Smooth muscle cell (in vitro differentiated cells): ENCODE measurements around the gene PTPN6. TPM values are rescaled to one million over a fixed set of nuclear protein-coding genes. Genes with fewer than 3 reads are reported as not detected.

ENCODE experiments used
- DNase-seq: peaks from one replicate; lab custom pipeline; 2025; ENCODE audit not compliant: unreplicated experiment; lab: John Stamatoyannopoulos, UW
- H2AFZ ChIP-seq: fragments of 200-600 bp; sonication (generic); 2 replicates; pipeline ENCODE4 v1.6.0; 2016; ENCODE audit warnings: antibody characterized with exemption, low read depth, mild to moderate bottlenecking
- H3F3A ChIP-seq: fragments of 200-600 bp; sonication (generic); 2 replicates; pipeline ENCODE4 v1.6.0; 2017; ENCODE audit warnings: antibody characterized with exemption, low read depth
- H3K27ac ChIP-seq: fragments of 200-600 bp; sonication (generic); 2 replicates; pipeline ENCODE4 v1.5.1; 2016; ENCODE audit warnings: low read depth, mild to moderate bottlenecking
- H3K27me3 ChIP-seq: fragments of 200-600 bp; sonication (generic); 2 replicates; pipeline ENCODE4 v1.6.1; 2016; ENCODE audit warnings: low read depth, mild to moderate bottlenecking
- H3K36me3 ChIP-seq: fragments of 200-600 bp; sonication (generic); 2 replicates; pipeline ENCODE4 v1.5.1; 2016; ENCODE audit warnings: low read depth
- H3K4me1 ChIP-seq: fragments of 200-600 bp; sonication (generic); 2 replicates; pipeline ENCODE4 v1.5.1; 2016; ENCODE audit warnings: low read depth
- H3K4me2 ChIP-seq: fragments of 200-600 bp; sonication (generic); 2 replicates; pipeline ENCODE4 v1.6.0; 2016; ENCODE audit warnings: mild to moderate bottlenecking
- H3K4me3 ChIP-seq: fragments of 200-600 bp; sonication (generic); 2 replicates; pipeline ENCODE4 v1.5.1; 2016; ENCODE audit warnings: mild to moderate bottlenecking
- H3K79me2 ChIP-seq: fragments of 200-600 bp; sonication (generic); 2 replicates; pipeline ENCODE4 v1.6.0; 2016; ENCODE audit warnings: low read depth, mild to moderate bottlenecking
- H3K9ac ChIP-seq: fragments of 200-600 bp; sonication (generic); 2 replicates; pipeline ENCODE4 v1.6.0; 2016; ENCODE audit warnings: low read depth
- H3K9me3 ChIP-seq: fragments of 200-600 bp; sonication (generic); replicated peaks from 2 replicates; pipeline ENCODE4 v1.5.1; 2016; ENCODE audit warnings: low read depth
- H4K20me1 ChIP-seq: fragments of 200-600 bp; sonication (generic); 2 replicates; pipeline ENCODE4 v1.6.0; 2016; ENCODE audit warnings: low read depth
- CTCF ChIP-seq: fragments of 200-600 bp; sonication (generic); IDR thresholded peaks from 2 replicates; pipeline ENCODE4 v1.5.1; 2017; ENCODE audit warnings: borderline replicate concordance, mild to moderate bottlenecking, antibody characterized with exemption; ENCODE audit not compliant: insufficient read depth, poor library complexity, severe bottlenecking
- WGBS: methylation state at CpG from one replicate; pipeline ENCODE4 v1.1.7; 2016; ENCODE audit warnings: low lambda C conversion rate; 5-methylcytosine and 5-hydroxymethylcytosine counted together
- polyA plus RNA-seq: library from polyadenylated mRNA; unstranded; fragments of >200 nt; fragmentation: Nextera tagmentation; extraction: Ambion mirVana; gene quantifications from 2 replicates; pipeline ENCODE4 v1.2.1, GENCODE V29; 2016
- total RNA-seq: library from RNA; depleted of rRNA; stranded (reverse); fragments of >200 nt; gene quantifications from 2 replicates; pipeline ENCODE4 v1.2.3, GENCODE V29; 2014

PTPN6 gene
- total and polyA plus RNA-seq, 2 experiments from 2014 or later, result 2.8 to 4.3 TPM

- no peaks in the 10 kb centered on the region for H3K36me3 ChIP-seq
- no peak for TF ChIP-seq CTCF
These were observed 31.6 kb upstream of the PTPN6 start for GRCh38 chr12:6919588-6919987.

GRCh38 chr12:6921539-6921938 is 29.6 kb upstream of the PTPN6 start:
- H3K27ac ChIP-seq, result no peak overlapping the region
- no peak for TF ChIP-seq CTCF
- peaks cover 12% of the 10 kb centered on the region for H3F3A ChIP-seq
- no peaks in the 10 kb centered on the region for H3K27me3 ChIP-seq
- 97% methylated on average over 7 of the region's 7 CpGs for WGBS
- no peaks in the 10 kb centered on the region for H3K79me2 ChIP-seq
- H3K4me3 ChIP-seq, result no peak overlapping the region
- H2AFZ ChIP-seq, result no peak overlapping the region
- H3K9ac ChIP-seq, result no peak overlapping the region
- H3K4me2 ChIP-seq, result no peak overlapping the region
- H3K9me3 ChIP-seq, result no peaks in the 10 kb centered on the region
- peaks cover 22% of the 10 kb centered on the region for H3K4me1 ChIP-seq
- DNase-seq, result no peak
- no peaks in the 10 kb centered on the region for H3K36me3 ChIP-seq
- peaks cover 25% of the 10 kb centered on the region for H4K20me1 ChIP-seq

More at GRCh38 chr12:6919588-6919987, 31.6 kb upstream of the PTPN6 start:
- Histone ChIP-seq H3K4me1 (peaks cover 6% of the 10 kb centered on the region), H3K27me3 (no peaks in the 10 kb centered on the region), H3K27ac (no peak overlapping the region), H3K4me2 (no peak overlapping the region), H3K9me3 (no peaks in the 10 kb centered on the region), H2AFZ (no peak overlapping the region), H3F3A (peaks cover 12% of the 10 kb centered on the region), H3K79me2 (no peaks in the 10 kb centered on the region), H3K9ac (no peak overlapping the region), H4K20me1 (peaks cover 38% of the 10 kb centered on the region), H3K4me3 (no peak overlapping the region)
- 92% methylated on average over 7 of the region's 7 CpGs for WGBS
- no peak for DNase-seq

GRCh38 chr12:6921996-6922946 is 28.9 kb upstream of the PTPN6 start:
- 93% methylated on average over 9 of the region's 9 CpGs for WGBS
- no peaks in the 10 kb centered on the region for H3K27me3 ChIP-seq
- no peak for TF ChIP-seq CTCF

More at GRCh38 chr12:6921996-6922946, 28.9 kb upstream of the PTPN6 start:
- no peak overlapping the region for H2AFZ ChIP-seq
- DNase-seq, result no peak
- H4K20me1 ChIP-seq, result peaks cover 17% of the 10 kb centered on the region
- peaks cover 5% of the 10 kb centered on the region for H3K79me2 ChIP-seq
- H3K27ac ChIP-seq, result no peak overlapping the region
- no peak overlapping the region for H3K9ac ChIP-seq
- no peak overlapping the region for H3K4me2 ChIP-seq
- H3K9me3 ChIP-seq, result no peaks in the 10 kb centered on the region
- H3K4me3 ChIP-seq, result no peak overlapping the region
- peaks cover 16% of the 10 kb centered on the region for H3F3A ChIP-seq
- peaks cover 29% of the 10 kb centered on the region for H3K4me1 ChIP-seq
- H3K36me3 ChIP-seq, result no peaks in the 10 kb centered on the region
